ENCODE results near the gene MARCKSL1.

GRCh38 chr1:32331549-32331948, 4.5 kb downstream of the MARCKSL1 start:
- no peak for TF ChIP-seq CTCF (IDR thresholded peaks at IDR 0.05; ENCODE audit: insufficient read depth, low read depth, low read length)
- TF ChIP-seq EZH2 (IDR thresholded peaks at IDR 0.05; ENCODE audit: insufficient read depth, low read length): no peak
